HL-60 (cell line): ENCODE data around the gene C16orf74.

Experiments used
- CTCF ChIP-seq: IDR thresholded peaks from one replicate; pipeline ENCODE4 v1.5.1; 2011; ENCODE audit warnings: low read length, control low read depth, inconsistent platforms; ENCODE audit not compliant: insufficient read depth
- POLR2AphosphoS5 ChIP-seq: IDR thresholded peaks from 2 replicates; pipeline ENCODE4 v1.6.1; 2012; ENCODE audit warnings: low read depth
- REST ChIP-seq: IDR thresholded peaks from 2 replicates; pipeline ENCODE4 v1.6.1; 2012; ENCODE audit warnings: low read depth; ENCODE audit not compliant: insufficient replicate concordance

GRCh38 chr16:85708338-85708737 lies 42.6 kb downstream of the C16orf74 start:
- TF ChIP-seq CTCF: no peak
- no peak for TF ChIP-seq POLR2AphosphoS5
- TF ChIP-seq REST: no peak
